ENCODE results near the gene KLHL3.
A peak's percentile ranks its signal among the peaks of the same experiment; 100 is the strongest.
"Not testable (repeated sequence)": the region's sequence is repeated elsewhere in the genome, so short reads cannot be mapped to it uniquely, and the experiment has no call there.

The KLHL3 gene, protein sequence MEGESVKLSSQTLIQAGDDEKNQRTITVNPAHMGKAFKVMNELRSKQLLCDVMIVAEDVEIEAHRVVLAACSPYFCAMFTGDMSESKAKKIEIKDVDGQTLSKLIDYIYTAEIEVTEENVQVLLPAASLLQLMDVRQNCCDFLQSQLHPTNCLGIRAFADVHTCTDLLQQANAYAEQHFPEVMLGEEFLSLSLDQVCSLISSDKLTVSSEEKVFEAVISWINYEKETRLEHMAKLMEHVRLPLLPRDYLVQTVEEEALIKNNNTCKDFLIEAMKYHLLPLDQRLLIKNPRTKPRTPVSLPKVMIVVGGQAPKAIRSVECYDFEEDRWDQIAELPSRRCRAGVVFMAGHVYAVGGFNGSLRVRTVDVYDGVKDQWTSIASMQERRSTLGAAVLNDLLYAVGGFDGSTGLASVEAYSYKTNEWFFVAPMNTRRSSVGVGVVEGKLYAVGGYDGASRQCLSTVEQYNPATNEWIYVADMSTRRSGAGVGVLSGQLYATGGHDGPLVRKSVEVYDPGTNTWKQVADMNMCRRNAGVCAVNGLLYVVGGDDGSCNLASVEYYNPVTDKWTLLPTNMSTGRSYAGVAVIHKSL

DNA sequence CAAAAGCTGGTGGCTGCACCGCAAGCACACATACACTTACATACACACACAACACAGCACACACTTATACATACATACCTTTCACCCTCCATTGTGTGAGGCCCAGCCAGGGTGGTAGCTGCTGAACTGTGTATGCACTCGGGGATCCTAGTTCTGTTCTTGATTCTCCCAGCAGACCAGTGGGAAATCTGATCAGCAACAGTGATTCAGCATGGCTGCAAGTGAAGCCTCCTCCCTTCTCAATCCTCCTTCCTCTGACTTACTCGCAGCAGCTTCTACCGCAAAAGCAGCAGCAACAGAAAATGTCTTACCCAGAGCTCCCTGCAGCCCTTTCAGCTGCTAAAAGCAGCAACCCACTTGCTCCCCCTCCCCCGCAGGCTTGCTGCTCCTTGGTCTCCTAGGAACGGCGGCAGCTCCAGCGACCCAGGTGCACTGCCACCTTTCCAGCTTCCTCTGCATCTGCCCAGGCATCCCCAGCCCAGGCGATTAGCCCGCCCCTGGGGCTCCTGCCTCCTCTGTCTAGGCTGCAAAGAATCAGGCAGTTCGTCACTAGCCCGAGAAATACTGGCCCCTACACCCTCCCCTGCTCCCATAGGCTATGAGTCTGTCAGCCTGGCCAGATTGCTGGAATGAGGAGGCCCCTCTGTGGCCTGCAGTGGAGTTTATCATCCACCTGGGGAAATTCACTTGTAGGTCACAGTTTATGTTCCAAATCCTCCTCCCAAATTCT, at the start of gene KLHL3:
KLHL3 (minus strand) TSS at position 535 of the 730 bp plus-strand sequence; CDS start at position 92, 443 bp downstream.
- no peak for DNase-seq

DNA sequence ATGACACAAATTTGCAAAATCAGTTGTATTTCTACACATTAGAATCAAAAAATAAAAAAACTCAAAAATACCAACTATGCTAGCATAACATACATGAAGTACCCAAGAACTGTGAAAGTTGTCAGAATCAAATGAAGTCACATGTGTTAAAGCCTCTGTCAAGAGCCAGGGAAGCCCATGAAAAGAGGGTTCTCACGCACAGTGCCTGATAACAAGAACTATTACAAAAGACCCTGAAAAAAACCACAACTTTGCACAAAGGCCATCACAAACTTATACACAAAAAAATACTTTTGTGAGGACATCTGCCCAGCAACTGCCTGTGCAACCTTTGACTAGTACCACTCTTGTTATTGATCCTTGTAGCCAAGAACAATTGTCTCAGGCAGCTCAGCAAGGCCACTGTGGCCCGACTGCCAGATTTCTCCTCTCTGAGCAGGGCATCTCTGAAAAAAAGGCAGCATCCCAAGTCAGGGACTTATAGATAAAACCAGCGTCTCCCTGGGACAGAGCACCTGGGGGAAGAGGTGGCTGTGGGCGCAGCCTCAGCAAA, 47.2 kb upstream of the KLHL3 start:
- DNase-seq = no peak

DNA sequence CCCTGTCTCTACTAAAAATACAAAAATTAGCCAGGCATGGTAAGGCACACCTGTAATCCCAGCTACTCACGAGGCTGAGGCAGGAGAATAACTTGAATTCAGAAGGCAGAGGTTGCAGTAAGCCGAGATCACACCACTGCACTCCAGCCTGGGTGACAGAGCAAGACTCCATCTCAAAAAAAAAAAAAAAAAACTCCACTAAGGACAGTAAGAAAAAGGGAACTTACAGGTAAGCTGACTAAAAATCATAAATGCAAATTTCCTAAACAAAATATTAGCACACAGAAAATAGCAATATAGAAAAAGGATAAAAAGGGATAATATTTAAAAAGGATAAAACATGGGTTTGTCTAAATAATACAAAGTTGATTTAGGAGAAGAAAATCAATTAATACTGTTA, 46.2 kb upstream of the KLHL3 start:
- DNase-seq = no peak

DNA sequence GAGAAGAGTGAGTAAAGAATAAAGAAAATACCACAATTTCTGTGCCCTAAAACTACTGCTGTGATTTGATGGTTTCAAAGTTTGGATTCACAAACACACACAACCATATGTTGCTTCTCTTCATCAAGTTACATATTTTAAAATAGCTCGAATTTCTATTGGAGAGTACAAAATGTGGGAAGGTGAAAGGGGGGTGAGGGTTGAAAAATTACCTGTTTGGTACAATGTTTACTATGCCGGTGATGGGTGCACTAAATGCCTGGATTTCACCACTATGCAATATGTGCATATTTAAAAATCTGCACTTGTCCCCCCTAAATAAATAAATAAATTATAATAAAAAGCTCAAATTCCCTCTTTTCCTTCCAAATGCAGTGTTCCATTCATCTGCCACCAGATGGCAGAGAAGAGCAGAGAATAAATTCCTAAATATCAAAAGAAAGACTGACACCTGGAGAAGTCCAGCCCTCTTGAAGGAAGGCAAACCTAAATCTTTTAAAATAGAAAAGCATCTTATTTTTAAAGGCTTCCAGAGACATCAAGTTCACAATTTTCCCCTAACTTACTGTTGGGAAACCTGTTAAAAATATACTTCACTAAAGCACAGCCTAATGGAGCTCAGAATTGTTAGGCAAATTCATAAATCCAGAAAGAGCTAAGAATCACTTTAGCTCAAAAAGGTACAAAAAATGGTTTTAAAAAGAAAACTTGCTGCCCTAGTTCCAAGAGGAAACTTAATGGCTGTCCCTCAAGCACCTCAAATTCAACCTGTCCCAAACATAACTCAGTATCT, 43.1 kb upstream of the KLHL3 start:
- no peak for DNase-seq

DNA sequence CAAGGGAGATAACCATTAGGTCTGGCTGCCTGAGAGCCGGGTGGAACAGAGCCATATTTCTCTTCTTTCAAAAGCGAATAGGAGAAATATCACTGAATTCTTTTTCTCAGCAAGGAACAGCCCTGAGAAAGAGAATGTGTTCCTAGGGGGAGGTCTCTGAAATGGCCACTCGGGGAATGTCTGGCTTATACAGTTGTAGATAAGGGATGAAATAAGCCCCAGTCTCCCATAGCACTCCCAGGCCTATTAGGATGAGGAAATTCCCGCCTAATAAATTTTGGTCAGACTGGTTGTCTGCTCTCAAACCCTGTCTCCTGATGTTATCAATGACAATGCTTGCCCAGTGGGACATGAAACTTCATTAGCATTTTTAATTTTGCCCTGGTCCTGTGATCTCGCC, 32.0 kb upstream of the KLHL3 start:
- DNase-seq = not testable (repeated sequence)

DNA sequence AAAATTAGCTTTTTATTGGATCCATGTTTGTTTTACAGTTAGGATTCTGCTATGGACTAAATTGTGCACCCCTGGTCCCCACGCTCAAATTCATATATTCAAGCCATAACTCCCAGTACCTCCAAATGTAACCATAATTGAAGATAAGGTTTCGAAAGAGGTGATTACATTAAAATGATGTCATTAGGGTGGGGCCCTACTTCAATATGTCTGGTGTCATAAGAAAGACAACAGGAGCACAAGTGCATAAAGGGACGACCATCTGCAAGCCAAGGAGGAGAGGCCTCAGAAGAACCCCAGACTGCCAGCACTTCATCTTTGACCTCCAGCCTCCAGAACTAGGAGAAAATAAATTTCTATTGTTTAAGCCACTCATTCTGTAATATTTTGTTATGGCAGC, 25.7 kb upstream of the KLHL3 start:
- DNase-seq = no peak

DNA sequence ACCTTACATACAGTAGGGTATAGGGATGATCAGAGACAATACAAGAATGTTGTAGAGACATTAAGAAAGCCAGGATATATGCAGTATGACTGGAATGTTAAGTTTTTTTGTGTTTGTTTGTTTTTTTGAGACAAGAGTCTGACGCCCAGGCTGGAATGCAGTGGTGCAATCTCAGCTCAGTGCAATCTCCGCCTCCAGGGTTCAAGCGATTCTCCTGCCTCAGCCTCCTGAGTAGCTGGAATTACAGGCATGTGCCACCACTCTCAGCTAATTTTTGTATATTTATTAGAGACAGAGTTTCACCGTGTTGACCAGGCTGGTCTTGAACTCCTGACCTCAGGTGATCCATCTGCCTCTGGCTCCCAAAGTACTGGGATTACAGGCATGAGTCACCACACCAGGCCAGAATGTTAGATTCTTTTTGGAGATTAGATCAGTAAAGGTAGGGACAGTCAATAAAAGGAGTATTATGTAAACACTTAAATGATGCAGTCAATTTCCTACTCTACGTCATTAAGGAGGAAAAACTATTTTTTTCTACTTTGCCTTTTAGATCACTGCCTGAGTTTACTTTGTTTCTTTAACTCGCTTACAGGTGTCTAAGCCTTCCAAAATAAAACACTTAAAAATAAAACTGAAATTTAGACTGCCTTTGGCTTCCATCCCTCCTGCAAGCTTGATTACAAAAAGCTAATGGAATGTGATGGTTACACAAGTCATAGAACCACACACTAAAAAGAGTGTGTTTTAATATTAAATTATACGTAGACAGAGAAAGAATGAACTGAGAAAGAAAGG, 25.0 kb upstream of the KLHL3 start:
- no peak for DNase-seq

DNA sequence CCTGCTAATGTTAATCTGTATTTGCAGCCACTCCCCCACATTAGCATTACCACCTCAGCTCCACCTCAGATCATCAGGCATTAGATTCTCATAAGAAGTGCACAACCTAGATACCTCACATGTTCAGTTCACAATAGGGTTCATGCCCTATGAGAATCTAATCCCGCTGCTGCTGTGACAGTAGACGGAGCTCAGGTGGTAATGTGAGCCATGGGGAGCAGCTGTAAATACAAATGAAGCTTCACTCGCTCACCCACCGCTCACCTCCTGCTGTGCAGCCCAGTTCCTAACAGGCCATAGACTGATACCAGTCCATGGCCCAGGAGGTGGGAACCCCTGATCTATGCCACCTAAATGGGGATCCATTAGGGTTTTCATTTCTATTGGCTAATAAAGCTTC, 24.4 kb upstream of the KLHL3 start:
- DNase-seq = no peak

DNA sequence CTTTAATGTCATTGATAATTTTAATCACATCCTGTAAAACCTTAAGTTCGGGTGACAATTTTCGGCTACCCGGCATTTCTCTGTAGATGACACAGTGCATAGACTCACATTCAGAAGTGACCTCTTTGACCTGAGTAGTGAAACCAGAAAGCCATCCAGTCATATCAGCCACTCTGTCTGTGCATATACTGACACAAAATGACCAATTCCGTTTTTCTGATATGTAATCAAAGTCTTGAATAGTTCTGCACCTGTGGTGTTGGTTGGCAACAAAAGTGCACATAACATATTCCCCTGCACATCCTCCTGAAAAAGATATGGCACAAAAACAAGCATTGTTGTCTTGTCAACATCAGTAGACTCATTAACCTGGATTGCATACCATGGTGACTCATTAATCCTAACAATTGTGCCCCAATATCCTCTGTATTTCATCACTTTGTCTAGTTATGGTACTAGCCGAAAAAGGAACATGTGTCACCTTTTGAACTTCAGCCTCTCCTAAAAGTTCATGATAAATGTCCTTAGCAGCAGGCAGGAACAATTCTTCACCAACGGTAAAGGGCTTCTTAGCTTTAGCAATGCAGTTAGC, 22.9 kb upstream of the KLHL3 start:
- no peak for DNase-seq

DNA sequence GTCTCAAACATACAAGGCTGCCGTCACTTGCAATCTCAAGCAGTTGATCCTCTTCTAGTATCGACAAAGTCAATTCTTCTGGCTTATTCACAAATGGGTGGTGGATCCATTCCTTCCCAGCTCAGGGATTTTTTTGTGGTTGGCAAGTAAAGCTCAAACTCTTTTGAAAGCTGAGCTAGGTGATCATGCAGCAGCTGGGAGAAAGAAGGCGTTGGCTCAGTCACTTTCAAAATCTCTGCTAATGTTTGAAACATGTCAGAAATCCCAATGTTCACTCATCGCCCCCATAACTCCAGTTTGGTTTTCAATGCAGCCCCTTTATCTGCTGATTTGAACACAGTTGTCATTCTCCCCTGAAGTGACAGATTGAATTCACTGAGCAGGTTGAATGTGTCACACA, 22.2 kb upstream of the KLHL3 start:
- DNase-seq = no peak

DNA sequence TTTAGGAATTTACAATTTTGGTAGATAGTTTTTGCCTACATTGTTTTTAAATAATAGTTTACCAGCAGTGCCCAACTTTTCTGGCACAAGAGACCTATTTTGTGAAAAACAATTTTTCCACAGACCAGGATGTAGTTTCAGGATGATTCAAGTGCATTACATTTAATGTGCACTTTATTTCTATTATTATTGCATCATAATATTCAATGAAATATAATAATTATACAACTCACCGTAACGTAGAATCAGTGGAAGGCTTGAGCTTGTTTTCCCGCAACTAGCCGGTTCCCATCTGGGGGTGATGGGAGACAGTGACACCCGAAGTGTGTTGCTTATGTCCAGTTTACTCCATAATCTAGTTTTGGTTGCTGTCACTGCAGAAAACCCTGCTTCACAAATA, 21.7 kb upstream of the KLHL3 start:
- DNase-seq = no peak

DNA sequence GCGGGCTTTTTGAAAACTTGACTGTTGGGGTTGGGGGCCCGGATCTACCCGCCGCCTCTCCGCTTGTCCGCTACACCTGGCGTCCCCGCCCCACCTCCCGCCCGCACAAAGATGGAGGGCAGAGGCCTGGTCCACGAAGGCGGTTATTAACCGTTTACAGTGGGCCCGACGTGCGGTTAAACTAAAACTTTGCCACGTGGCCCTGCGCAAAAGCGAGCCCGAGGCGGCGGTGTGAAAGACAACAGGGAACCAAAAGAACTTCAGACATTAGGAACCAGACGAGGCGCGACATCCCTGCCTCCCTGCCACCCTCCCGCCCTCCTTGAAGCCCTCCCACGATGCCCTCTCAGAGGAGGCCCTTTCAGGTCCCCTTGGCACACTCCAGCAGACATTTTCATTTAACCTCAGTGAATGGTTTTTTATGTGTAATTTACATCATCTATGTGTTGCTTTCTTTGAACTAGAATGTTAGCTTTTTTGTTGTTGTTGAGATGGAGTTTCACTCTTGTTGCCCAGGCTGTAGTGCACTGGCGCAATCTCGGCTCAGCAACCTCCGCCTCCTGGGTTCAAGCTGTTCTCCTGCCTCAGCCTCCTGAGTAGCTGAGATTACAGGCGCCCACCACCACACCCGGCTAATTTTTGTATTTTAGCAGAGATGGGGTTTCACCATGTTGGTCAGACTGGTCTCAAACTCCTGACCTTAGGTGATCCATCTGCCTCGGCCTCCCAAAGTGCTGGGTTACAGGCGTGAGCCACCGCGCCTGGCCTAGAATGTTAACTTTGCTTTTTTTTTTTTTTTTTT, 19.3 kb upstream of the KLHL3 start:
- no peak for DNase-seq

DNA sequence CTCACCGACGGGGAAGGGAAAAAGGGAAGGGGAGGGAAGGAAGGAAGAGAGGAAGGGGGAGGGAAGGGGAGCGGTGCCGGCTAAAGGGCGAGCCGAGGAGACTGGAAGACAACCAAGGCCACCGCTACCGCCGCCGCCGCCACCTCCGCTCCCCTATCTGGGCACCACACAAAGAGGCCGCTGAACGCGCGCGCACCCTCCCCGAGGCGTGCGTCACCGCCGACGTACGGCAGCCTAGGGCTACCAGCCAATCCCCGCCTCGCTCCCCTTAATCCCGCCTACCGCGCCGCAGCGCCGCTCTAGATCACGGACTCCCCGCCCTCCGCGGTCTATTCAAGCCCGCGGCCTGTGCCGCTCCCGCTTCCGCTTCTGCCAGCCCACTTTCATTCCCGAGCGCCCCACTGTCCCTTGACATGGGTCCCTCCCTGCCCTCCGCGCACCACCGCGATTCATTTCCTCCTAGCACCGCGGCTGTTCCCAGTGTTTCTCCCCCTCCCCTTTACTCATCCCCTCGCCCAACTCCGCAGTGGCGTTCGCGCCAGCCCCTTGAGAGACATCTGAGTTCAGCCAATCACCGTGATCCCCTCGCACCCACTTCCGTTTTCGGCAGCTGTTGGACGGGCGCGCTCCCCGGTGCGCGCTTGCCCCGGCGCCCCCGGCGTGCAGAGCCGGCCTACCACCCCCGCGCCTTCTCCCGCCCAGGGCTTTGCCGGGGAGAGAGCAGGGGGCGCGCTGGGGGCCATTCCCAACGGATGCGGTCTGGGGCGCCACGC, 18.5 kb upstream of the KLHL3 start, which contains the start of gene HNRNPA0:
HNRNPA0 (minus strand) TSS at position 176 of the 773 bp plus-strand sequence. CDS start 297 bp downstream, outside the sequence.
- DNase-seq = peak; percentile 91 to 92

DNA sequence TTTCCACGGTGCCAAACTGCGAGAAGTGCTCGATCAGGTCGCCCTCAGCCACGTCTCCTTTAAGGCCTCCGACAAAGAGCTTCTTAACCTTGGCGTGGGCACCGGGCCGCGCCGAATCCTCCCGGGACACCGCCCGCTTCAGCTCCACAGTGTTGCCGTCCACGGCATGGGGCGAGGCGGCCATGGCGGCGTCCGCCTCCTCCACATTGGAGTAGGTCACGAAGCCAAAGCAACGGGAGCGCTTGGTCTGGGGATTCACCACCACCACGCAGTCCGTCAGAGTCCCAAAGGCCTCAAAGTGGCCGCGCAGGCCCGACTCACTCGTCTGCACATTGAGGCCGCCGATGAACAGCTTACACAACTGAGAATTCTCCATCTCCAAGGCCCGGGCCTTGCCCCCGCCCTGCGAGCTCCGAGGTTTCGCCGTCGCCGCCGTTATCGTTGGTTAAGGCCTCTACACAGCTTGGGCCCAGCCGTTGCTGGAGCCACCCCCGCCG, 17.9 kb upstream of the KLHL3 start:
- no peak for DNase-seq

DNA sequence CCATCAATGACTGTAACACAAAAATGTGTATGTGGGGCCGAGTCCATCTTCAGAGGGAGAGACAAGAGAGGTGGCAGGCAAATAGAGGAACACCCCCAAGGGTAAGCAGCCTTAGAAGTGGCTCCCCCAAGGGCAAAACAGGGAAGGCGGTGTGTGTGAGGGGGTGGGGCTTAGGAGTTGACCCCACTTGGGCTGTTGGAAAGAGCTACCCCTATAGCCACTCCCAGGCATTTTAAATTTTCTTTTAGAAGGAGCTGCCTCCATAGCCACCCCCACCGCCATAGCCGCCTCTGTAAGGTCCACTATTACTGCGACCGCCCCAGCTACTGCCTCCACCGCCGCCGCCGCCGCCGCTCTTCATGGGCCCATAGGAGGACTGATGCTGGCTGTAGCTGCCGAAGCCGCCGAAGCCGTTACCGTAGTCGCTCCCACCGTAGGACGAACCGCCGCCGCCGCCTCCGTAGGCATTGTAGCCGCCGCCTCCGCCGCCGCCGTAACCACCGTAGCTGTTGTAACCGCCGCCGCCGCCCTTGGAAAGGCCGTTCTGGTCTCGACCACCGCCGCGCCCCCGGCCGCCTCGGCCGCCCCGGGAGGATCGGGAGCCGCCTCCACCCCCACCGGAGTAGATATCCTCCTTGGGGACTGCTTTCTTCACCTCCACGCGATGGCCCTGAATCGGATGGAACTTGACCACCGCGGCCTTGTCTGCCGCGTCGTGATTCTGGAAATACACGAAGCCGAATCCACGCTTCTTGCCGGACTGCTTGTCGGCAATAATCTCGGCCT, 17.2 kb upstream of the KLHL3 start:
- peak in 1 of 2 donors; percentile 39 for DNase-seq

DNA sequence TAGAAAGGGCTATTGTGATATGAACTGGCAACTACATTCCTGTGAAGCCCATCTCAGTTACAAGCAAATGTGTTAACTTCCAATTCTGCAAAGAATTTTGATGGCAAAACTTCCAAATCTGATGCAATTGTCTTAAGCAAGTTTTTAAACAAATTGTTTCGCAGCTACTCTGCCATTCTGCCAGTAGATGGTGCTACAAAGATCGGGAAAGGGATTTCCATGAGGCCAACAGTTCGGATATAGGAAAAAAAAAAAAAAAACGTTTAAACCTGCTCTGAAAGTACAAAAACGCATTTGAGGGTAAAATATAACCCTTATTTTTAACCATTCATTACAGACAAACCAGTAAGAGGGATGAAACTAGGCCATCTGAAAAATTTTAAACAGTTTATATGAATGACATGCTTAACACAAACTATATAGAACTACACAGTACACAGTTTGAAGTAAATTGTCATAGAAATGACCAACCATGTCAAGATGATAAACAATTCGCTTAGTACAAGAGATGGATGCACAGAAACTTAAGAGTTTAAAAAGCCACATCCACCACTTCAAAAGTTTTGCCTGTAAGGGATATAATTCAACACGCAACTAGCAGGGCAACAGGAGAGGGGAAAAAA, 16.1 kb upstream of the KLHL3 start:
- DNase-seq = no peak

DNA sequence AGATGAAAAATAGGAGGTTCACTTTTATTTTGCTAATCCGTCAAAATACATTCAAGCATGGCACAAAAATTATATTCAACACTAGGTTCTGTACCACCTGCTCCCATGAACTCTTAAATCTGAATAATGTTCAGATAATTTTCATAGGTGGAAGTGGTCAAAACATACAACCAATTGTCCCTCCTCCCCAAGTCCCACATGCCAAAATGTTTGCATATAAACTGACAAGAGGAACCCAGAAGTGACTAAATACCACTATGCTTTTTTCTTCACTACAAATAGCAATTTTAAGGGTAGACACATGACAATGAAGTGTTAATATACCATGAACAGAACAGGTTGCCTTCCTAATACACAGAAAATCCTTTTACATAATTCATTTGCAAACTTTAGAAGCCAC, 14.5 kb upstream of the KLHL3 start:
- DNase-seq = no peak

DNA sequence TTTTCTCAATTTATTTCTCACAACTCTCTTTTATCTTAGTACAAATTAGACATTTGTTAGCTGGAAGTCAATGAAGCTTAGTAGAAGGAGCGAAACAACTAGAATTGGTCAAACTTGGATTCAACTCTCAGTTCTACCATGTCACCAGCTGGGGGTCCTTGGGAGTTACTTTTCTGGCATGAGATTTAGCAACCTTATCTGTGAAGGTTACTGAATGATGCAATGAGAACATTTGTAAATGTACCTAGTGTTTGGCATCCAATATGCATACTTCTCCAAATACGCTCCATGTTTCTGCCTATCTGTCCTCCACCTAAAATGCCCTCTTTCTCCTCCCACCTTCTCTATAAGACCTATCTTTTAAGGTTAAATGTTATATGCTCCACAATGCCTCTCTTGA, 12.0 kb upstream of the KLHL3 start:
- DNase-seq = no peak

Data from stimulated activated CD4-positive, alpha-beta T cell treated with anti-CD3 and anti-CD28 coated beads, Interleukin-2, amount 100 ng/mL, for 48 hours (primary cell).